ENCODE measurements around the gene CLRN2.

DNA sequence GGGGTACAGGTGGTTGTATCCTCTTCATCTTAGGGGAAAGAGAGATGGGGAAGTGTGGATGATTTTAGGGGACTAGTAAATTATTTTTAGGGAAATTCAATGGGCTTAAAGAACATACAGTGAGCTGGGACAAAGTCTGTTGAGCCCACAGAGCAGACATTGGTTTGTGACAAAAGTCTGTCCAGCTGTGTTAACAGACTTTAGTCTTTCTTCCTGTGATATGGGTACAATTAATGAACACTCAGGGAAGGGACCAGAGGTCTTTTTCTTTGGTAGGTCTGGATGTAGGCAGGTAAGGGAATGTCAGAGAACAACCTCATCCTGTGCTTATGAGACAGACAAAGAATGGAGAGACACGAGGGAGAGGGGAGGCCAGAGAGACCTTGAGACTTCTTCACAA lies 2.0 kb downstream of the CLRN2 start:
- TF ChIP-seq POLR2A (IDR thresholded peaks at IDR 0.05) (no peak), CTCF (IDR thresholded peaks at IDR 0.05 in 4 of 5, conservative IDR thresholded peaks at IDR 0.05 in 1 of 5) (no peak)

Data from gastrocnemius medialis (tissue), 4 donors.